GM08714 (cell line): Measurements from ENCODE around the gene PTPRN2.

ENCODE experiments used
- H3K4me3 ChIP-seq: fragments of 200-500 bp; sonication (Bioruptor generic); 2 replicates; pipeline ENCODE4 v1.5.1; 2014; ENCODE audit warnings: mild to moderate bottlenecking, low read length, inconsistent platforms
- ZNF274 ChIP-seq: IDR thresholded peaks from 2 replicates; pipeline ENCODE4 v1.6.1; 2012; ENCODE audit warnings: mild to moderate bottlenecking, low read depth, low read length

PTPRN2 gene

DNA sequence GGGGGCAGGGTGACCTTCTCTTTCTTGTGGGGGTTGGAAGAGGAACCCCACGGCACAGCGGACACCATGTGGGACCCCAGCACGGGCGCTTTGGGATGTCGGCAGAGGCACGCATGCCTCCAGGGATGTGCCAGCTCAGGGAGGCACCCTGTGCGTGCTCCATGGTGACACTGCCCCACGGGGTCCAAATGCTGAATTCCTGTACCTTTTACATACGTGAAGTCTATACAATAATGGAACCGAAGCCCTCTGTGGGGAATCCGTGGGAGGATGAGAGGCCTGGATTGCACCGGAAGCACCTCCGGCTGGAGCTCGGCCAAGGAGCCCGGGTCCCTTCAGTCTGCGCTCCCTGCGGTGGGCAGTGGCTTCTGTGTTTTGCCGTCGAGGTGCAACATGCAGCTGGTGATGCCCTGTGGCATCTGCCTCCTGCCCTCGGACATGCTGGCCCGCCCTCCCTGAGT is 726.6 kb downstream of the PTPRN2 start:
- TF ChIP-seq ZNF274: no peak
- no peak overlapping the region for H3K4me3 ChIP-seq

DNA sequence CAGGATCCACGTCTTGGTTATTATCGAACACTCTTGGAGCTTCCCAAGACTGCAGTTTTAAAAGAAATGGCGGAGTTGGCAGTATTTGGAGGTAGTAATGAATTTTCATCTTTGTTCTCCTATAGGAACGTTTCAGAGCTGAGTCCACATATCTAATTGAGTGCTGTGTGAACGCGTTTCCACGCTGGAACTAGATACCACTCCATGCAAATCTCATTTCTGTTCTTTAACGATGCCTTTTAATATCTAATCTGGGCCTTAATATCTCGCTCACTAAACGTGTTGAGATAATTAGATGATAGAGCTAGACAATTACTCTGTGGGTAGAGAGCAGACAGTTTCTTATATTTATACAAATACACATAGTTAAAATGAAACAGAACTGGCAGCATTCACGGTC is 727.2 kb downstream of the PTPRN2 start:
- no peak overlapping the region for H3K4me3 ChIP-seq
- no peak for TF ChIP-seq ZNF274

DNA sequence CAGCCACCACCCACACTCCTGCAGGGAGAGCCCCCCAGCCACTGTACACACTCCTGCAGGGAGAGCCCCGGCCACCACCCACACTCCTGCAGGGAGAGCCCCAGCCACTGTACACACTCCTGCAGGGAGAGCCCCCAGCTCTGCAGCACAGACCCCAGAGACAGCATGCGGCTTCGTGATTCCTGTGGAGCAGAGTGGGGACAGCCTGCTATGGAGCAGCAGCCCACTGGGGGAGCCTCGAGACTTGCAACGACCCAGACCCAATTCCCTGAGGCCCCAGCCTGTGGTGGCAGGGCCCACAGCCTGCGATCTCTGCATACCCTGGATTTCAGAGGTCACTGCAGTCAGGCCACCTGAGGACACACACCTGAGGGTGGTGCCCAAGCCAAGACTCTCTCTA is 727.7 kb downstream of the PTPRN2 start:
- H3K4me3 ChIP-seq: no peak overlapping the region
- no peak for TF ChIP-seq ZNF274

DNA sequence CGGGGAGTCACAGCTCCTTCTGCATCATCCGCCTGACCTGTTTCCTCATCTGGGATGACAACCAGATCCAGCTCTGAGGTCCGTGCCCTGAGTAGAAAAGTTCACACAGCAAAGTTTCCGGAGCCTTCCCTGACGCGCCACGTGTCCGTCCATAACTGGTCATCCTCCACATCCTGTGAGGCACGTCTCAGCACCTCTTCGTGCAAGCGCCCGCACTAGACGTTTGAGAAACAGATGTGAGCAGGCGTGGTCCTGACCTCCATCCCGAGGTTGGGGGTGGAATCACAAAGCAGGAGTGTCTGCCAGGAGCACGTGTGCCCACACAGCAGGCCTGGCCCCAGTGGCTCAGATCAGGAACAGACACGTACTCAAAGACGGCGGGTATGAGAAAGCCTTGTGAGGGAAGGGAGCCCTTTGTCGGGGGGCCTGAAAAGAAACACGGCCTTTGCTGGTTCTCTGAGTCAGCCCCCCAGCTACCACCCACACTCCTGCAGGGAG is 730.0 kb downstream of the PTPRN2 start:
- H3K4me3 ChIP-seq: no peak overlapping the region
- TF ChIP-seq ZNF274: no peak

DNA sequence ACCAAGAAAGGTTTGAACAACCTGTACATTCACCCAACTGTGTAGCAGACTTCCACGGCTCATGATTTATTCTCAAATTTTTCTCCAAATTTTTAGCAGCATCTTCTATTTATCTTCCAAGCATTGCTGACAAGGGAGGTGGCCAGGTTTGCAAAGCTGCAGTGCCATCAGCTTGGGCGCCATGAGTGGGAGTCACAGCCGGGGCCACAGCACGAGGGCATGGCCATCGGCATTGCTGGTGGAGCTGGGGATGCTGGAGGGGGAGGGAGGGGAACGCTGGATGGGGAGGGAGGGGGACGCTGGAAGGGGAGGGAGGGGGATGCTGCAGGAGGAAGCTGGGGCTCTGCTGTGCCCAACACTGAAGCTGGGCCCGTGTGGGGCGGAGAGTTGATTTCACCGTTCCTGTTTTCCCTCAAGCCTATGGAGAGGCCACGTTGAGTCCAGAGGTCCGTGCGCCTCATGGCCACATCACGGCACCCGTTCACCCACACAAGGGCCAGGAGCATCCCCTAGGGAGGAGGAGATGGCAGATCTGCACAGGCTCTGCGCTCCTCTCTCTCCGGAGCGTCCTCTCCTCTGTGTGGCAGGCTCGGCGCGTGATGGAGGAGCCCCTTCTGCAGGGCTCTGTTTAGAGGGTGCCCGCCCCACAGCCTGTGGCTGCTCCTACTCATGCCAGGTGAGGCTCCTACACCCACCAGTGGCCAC is 730.6 kb downstream of the PTPRN2 start:
- TF ChIP-seq ZNF274: no peak
- H3K4me3 ChIP-seq: no peak overlapping the region

DNA sequence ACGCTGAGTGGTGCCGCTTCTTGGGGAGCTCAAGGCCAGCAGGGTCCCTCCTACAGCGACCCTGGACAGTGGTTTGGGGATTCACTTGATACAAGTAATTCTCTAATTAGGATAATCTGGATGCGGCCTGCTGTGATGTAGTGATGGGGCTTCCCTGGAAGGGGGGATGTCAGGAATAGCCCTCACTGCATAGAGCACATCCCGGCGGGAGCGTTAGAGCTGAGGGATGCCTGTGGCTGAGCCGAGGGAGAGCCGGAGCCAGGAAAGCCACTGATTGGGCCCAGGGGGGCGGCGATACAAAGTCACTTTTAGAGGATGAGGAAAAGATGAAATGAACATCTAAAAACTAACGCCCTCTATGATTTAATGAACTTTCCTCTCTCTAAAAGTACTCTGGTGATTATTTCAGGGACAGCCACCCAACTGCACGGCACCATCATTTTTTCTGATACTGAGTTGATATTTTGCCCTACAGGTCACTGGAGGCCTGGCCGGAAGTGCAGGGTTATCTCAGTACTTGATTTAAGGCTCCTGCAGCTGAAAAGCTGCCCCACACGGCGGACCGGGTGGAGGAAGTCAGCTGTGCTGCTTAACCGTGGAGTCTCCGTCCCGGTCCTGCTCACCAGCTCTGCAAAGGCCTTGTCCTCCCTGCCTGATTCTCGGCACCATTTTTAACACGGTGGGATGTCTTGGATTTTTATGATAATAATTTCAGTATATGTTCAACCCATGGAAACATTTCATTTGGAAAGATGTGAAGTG is 732.0 kb downstream of the PTPRN2 start:
- H3K4me3 ChIP-seq: no peak overlapping the region
- TF ChIP-seq ZNF274: no peak

DNA sequence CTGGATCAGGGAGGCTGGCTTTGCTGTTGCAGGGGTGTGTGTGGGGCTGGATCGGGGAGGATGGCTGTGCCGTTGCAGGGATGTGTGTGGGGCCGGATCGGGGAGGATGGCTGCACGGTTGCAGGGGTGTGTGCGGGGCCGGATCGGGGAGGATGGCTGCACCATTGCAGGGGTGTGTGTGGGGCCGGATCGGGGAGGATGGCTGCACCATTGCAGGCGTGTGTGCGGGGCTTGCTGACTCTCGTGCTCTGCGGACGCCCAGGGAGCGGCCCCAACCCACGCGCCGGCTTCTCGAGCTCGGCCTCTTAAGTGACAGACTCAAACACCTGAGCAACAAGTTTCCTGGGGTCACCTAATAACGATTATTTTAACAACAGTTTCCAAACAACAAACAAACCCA is 732.6 kb downstream of the PTPRN2 start:
- no peak overlapping the region for H3K4me3 ChIP-seq
- TF ChIP-seq ZNF274: no peak

DNA sequence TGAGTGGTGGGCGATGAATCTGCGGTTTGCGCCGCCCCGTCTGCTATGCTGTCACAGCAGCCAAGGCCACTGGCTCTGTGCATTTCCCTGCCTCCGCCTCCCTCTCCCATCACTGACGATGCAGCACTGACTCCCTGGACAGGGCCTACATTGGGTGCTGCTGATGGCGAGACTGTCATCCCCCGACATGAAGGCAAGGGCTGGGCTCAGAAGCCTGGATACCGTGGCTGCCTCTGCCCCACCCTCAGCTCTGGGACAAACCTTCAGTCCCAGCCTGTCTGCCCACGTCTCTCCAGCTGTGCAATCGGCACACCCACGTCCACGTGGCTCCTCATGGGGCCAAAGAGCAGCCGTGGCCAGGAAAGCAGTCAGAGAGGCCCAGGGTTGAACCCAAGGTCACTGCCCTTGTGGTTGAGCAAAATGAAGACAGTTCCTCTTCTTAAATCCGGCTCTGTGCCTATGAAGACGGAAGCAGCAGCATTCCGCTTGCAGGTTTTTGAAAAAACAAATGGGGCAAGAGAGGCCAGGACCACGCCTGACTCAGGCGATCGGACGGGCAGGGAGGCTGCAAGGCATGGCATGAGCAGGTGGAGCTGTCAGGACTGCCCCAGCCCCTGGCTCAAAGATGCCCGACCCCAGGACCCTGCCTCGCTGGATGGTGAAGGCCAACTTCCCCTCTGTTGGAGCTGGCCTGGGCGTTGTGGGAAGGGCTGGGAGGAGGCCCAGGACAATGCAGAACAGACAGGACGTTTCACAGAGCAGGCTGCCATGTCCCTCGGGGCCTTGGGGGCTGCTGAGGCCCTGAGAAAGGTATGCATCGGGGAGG is 733.3 kb downstream of the PTPRN2 start:
- H3K4me3 ChIP-seq: no peak overlapping the region
- TF ChIP-seq ZNF274: no peak

DNA sequence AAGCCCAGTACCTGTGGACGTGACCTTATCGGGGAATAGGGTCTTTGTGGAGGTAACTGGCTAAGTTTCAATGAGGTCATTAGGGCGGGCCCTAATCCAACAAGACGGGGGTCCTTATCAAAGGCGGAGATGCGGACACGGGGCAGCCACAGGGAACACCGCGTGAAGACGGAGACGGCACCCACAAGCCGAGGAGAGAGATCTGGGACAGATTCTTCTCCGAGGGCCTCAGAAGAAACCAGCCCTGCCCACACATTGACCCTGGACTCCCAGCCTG is 733.9 kb downstream of the PTPRN2 start:
- no peak overlapping the region for H3K4me3 ChIP-seq
- no peak for TF ChIP-seq ZNF274

DNA sequence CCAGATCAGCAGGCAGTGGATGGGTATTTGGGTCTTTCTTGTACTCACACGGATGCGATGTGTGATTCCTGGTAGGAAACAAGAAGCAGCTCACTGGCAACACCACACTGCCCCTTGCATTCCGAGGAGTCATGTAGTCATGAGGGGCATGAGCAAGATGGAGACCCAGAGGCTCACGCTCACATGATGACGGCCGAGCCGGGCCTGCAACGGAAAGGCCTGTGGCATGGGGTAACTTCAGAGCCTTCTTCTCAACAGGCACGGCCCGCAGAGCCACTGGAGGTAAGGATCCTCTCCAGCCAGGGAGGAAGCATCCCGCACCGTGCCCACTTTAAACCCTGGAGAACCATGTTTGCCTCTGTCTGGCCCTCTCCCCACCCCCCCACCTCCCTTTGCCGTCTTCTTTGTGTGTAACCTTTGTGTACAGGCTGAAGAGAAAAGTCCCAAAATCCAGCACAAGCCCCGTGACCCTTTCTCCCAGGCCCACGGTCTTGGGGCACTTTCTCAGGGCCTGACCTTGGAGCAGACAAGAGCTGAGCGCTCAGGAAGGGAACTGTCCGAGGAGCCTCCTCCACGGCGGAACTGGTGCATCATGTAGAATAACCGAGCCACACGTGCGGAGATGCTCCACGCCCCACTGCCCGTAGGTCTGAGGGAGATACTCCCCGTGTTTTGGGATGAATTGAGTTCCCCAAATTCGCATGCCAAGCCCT is 734.4 kb downstream of the PTPRN2 start:
- H3K4me3 ChIP-seq: no peak overlapping the region
- no peak for TF ChIP-seq ZNF274

DNA sequence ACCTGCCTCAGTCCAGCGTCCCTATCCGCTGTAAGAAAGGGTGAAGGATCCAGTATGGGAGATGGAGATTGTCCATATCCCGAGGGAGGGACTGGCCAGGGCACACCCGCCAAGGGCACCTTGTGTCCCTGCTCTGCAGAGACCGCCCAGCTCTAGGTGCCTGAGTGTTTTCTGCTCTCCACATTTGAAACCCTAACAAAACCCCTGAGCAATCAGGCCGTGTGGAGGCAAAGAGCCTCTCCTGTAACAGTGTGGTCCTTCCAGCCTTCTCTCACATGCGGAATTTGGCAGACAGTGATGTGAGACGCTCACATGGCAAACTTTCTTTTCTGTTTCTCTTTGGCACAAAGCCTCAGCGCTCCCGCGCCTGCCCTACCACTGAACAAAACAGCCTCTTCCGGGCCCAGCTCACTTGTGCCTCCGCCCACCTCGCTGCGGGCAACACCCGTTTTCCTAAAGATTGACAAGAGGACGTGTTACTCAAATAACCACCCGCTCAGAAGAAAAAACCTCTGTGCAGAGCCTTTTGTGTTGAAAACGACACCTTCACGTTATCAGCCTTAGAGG is 736.0 kb downstream of the PTPRN2 start:
- no peak for TF ChIP-seq ZNF274
- no peak overlapping the region for H3K4me3 ChIP-seq

DNA sequence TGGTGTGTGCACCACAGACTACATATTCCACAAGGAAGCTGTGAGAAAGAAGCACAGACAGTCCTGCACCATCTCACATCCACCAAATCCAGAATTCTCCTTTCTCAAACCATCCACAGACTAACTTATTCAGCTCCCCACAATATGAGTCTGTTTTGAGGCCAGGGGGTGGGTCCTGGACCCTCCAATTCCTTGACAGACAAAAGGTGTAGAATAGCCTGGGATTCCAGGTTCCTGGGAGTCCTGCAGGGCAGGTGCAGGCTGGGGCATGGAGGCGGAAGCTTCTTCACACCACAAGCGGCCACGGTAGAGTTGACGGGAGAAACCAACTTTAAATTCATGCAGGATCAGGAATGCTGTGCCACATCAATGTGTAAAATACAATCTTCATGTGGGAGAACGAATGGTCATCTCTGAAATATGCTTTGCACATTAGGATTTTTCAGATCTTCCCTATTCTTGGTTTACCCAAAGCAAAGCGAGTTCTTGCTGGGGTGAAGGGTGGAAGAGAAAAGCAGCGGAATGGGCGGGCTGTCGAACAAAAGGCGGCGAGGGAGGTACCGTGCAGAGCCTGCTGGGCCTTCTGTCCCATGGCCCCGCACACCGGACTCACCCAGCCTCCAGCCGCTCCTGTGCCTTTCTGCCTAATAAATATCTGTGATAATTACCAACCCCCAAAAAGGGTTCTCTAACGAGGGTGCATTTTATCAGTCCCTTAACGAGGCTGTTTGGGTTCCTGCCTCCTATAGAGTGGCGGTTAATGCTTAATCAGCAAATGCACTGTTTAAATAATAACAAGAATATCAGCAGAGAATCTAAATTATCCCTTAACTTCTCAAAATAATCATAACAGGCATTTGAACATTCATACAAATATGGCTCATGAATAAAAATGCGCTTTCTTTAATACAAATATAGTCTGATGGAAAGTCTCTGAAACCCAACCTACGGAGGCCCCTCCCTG is 736.9 kb downstream of the PTPRN2 start:
- no peak overlapping the region for H3K4me3 ChIP-seq

DNA sequence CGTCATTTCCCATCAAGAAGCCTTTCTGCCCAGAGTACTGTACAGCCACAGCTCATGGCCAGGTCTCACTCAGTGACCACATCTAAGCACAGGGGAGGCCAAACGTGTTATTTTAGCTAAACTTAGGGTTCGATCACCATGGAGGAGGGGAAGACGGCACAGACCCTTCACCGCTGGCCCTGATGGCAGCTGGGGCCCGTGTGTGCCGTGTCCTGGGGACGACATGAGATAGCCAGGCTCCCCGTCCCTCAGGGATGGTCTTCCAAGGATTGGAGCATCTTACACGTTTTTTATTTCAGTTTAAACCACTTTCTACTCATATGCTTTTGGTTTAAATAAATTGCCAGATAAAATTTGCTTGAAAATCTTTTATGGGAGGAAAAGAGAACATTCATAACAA is 737.9 kb downstream of the PTPRN2 start:
- no peak overlapping the region for H3K4me3 ChIP-seq
- TF ChIP-seq ZNF274: no peak

More for the DNA sequence above, 736.9 kb downstream of the PTPRN2 start:
- no peak for TF ChIP-seq ZNF274

DNA sequence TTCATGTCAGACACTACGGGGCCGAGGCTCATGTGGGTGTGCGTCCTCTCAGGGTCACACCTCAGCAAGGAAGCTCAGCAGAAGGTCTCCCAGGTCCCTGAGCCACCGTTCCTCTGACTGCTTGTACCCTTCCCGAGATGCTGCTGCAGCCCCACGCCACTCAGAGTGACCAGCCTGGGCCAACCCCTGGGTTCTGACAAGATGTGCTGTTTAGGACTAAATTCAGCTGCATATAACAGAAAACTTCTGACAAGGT is 738.4 kb downstream of the PTPRN2 start:
- no peak overlapping the region for H3K4me3 ChIP-seq
- no peak for TF ChIP-seq ZNF274
